DND-41 (cell line): Measurements from ENCODE around the gene IL1R2.

ENCODE experiments used
- ATAC-seq: fragments of 200-7000 bp; cut with Tn5 transposase; 3 replicates; pipeline ENCODE4 v1.9.1; 2021; ENCODE audit warnings: low read depth; ENCODE audit not compliant: insufficient read depth
- DNase-seq: peaks from one replicate; pipeline ENCODE4 v3.0.0-alpha.2; 2020
- H2AFZ ChIP-seq: 2 replicates; pipeline ENCODE4 v1.6.0; 2012; ENCODE audit warnings: low read depth, low read length
- H3K27ac ChIP-seq: 2 replicates; pipeline ENCODE4 v1.5.1; 2012; ENCODE audit warnings: low read length, inconsistent platforms
- H3K27me3 ChIP-seq: fragments of 200-600 bp; sonication (generic); 2 replicates; pipeline ENCODE4 v1.6.0; 2012; ENCODE audit warnings: low read length, mild to moderate bottlenecking, inconsistent platforms; ENCODE audit not compliant: insufficient read depth, poor library complexity
- H3K36me3 ChIP-seq: 2 replicates; pipeline ENCODE4 v1.5.1; 2012; ENCODE audit warnings: low read length, inconsistent platforms; ENCODE audit not compliant: insufficient read depth
- H3K4me1 ChIP-seq: 2 replicates; pipeline ENCODE4 v1.5.1; 2012; ENCODE audit warnings: mild to moderate bottlenecking, low read length; ENCODE audit not compliant: insufficient read depth
- H3K4me2 ChIP-seq: 2 replicates; pipeline ENCODE4 v1.6.0; 2012; ENCODE audit warnings: mild to moderate bottlenecking, moderate library complexity, low read length, inconsistent platforms; ENCODE audit not compliant: insufficient read depth
- H3K4me3 ChIP-seq, 2 experiments: fragments of 200-600 bp in 1 of 2; shearing (Covaris generic) in 1 of 2; 2 replicates each; pipeline ENCODE4 v1.5.1; 2012 to 2016; ENCODE audit warnings: inconsistent platforms in 2 of 2, low read length in 2 of 2, mild to moderate bottlenecking in 2 of 2, low read depth in 1 of 2, moderate library complexity in 1 of 2
- H3K79me2 ChIP-seq: 2 replicates; pipeline ENCODE4 v1.6.0; 2012; ENCODE audit warnings: low read length, inconsistent platforms; ENCODE audit not compliant: insufficient read depth
- H3K9ac ChIP-seq: 2 replicates; pipeline ENCODE4 v1.6.0; 2012; ENCODE audit warnings: low read depth, mild to moderate bottlenecking, inconsistent platforms, low read length, moderate library complexity
- H3K9me3 ChIP-seq: 2 replicates; pipeline ENCODE4 v1.5.1; 2012; ENCODE audit warnings: low read length, moderate library complexity, mild to moderate bottlenecking, inconsistent platforms; ENCODE audit not compliant: insufficient read depth, severe bottlenecking
- H4K20me1 ChIP-seq: 2 replicates; pipeline ENCODE4 v1.6.0; 2012; ENCODE audit warnings: low read length; ENCODE audit not compliant: insufficient read depth
- EZH2 ChIP-seq: IDR thresholded peaks from 3 replicates; pipeline ENCODE4 v1.6.1; 2012; ENCODE audit warnings: borderline replicate concordance, low read depth, mild to moderate bottlenecking, moderate library complexity, low read length, inconsistent platforms; ENCODE audit not compliant: severe bottlenecking
- TF ChIP-seq, protein P1 (sequence below): IDR thresholded peaks from 2 replicates; pipeline ENCODE4 v1.5.1; 2012; ENCODE audit warnings: borderline replicate concordance, low read length, moderate library complexity, mild to moderate bottlenecking; ENCODE audit not compliant: poor library complexity, severe bottlenecking; ENCODE audit errors: extremely low read depth

IL1R2 gene

GRCh38 chr2:101981066-101981465 lies 10.7 kb upstream of the IL1R2 start:
- H3K27me3 ChIP-seq: no peaks in the 10 kb centered on the region
- no peak for DNase-seq
- no peak overlapping the region for H3K4me2 ChIP-seq
- no peaks in the 10 kb centered on the region for H3K4me1 ChIP-seq
- no peak overlapping the region for H3K4me3 ChIP-seq
- TF ChIP-seq, protein P1, sequence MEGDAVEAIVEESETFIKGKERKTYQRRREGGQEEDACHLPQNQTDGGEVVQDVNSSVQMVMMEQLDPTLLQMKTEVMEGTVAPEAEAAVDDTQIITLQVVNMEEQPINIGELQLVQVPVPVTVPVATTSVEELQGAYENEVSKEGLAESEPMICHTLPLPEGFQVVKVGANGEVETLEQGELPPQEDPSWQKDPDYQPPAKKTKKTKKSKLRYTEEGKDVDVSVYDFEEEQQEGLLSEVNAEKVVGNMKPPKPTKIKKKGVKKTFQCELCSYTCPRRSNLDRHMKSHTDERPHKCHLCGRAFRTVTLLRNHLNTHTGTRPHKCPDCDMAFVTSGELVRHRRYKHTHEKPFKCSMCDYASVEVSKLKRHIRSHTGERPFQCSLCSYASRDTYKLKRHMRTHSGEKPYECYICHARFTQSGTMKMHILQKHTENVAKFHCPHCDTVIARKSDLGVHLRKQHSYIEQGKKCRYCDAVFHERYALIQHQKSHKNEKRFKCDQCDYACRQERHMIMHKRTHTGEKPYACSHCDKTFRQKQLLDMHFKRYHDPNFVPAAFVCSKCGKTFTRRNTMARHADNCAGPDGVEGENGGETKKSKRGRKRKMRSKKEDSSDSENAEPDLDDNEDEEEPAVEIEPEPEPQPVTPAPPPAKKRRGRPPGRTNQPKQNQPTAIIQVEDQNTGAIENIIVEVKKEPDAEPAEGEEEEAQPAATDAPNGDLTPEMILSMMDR: no peak
- no peaks in the 10 kb centered on the region for H3K36me3 ChIP-seq
- no peaks in the 10 kb centered on the region for H3K9me3 ChIP-seq
- H3K9ac ChIP-seq: no peak overlapping the region
- no peaks in the 10 kb centered on the region for H4K20me1 ChIP-seq
- H2AFZ ChIP-seq: no peak overlapping the region
- no peaks in the 10 kb centered on the region for H3K79me2 ChIP-seq
- H3K27ac ChIP-seq: no peak overlapping the region
- ATAC-seq: no peak

- no peak overlapping the region for H3K4me3 ChIP-seq
- no peaks in the 10 kb centered on the region for H3K27me3 ChIP-seq
- no peak overlapping the region for H3K9ac ChIP-seq
- H3K4me2 ChIP-seq: no peak overlapping the region
- no peaks in the 10 kb centered on the region for H3K36me3 ChIP-seq
- H4K20me1 ChIP-seq: no peaks in the 10 kb centered on the region
- H2AFZ ChIP-seq: no peak overlapping the region
- H3K9me3 ChIP-seq: no peaks in the 10 kb centered on the region
- no peaks in the 10 kb centered on the region for H3K4me1 ChIP-seq
- H3K27ac ChIP-seq: no peak overlapping the region
- DNase-seq (peak; percentile 20), ATAC-seq (peak; percentile 70)
- H3K79me2 ChIP-seq: no peaks in the 10 kb centered on the region
- TF ChIP-seq, protein P1: no peak
- TF ChIP-seq EZH2: no peak
Measured at GRCh38 chr2:101981504-101981903, 10.3 kb upstream of the IL1R2 start.

DNA sequence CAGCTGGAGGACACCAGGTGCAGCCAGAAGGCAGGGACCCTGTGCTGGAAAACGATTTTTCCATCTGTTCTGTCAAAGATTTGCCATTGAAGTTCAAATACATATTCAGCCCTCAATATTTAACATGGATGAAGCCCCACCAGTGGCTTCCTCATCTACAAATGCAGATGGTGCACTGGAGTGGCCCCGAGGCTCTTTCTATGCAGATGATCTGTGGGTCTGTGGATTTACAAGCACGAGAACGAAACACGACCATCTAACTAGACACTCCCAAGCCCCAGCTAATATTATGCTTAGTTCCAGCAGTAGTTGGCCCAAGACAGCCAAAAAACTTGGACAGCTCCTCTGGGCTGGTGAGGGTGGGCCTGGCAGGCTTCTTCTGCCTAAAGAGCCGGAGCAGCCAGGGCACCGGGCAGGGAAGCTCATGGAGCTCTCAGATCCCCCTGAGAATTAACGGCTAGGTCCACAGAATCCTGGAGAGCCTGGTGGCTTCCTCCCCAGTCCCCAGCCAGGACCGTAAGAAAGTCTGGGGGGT lies 9.2 kb upstream of the IL1R2 start:
- no peak for ATAC-seq
- H4K20me1 ChIP-seq: no peaks in the 10 kb centered on the region
- no peak overlapping the region for H3K27ac ChIP-seq
- TF ChIP-seq, protein P1: no peak
- no peak for TF ChIP-seq EZH2
- no peak overlapping the region for H3K9ac ChIP-seq
- peaks cover 3% of the 10 kb centered on the region for H3K27me3 ChIP-seq
- H3K4me3 ChIP-seq: no peak overlapping the region
- no peaks in the 10 kb centered on the region for H3K36me3 ChIP-seq
- no peaks in the 10 kb centered on the region for H3K9me3 ChIP-seq
- H3K4me1 ChIP-seq: peaks cover 10% of the 10 kb centered on the region
- no peak for DNase-seq
- H3K79me2 ChIP-seq: no peaks in the 10 kb centered on the region
- H2AFZ ChIP-seq: no peak overlapping the region
- no peak overlapping the region for H3K4me2 ChIP-seq

GRCh38 chr2:101983486-101983885 lies 8.3 kb upstream of the IL1R2 start:
- no peaks in the 10 kb centered on the region for H3K9me3 ChIP-seq
- H3K27me3 ChIP-seq: peaks cover 5% of the 10 kb centered on the region
- H3K36me3 ChIP-seq: no peaks in the 10 kb centered on the region
- H3K27ac ChIP-seq: no peak overlapping the region
- no peak overlapping the region for H3K4me3 ChIP-seq
- no peak overlapping the region for H3K9ac ChIP-seq
- TF ChIP-seq EZH2: no peak
- TF ChIP-seq, protein P1: no peak
- DNase-seq (no peak), ATAC-seq (no peak)
- H2AFZ ChIP-seq: no peak overlapping the region
- no peaks in the 10 kb centered on the region for H3K79me2 ChIP-seq
- peaks cover 11% of the 10 kb centered on the region for H3K4me1 ChIP-seq
- H3K4me2 ChIP-seq: no peak overlapping the region
- H4K20me1 ChIP-seq: no peaks in the 10 kb centered on the region
